Endothelial cell of umbilical vein (primary cell): Measurements from ENCODE around the gene NT5C3A. TPM values are rescaled to one million over a fixed set of nuclear protein-coding genes. Genes with fewer than 3 reads are reported as not detected.
A peak's percentile ranks its signal among the peaks of the same experiment; 100 is the strongest.
"Not testable (repeated sequence)": the region's sequence is repeated elsewhere in the genome, so short reads cannot be mapped to it uniquely, and the experiment has no call there.

Experiments
- BruUV-seq: library from RNA; stranded (reverse); fragments of 400-500 nt; replicated peaks from 2 replicates; lab custom pipeline; 2021; lab: Mats Ljungman, UMichigan
- CTCF ChIA-PET: fragments of 300-600, 350-600 bp; sonication (Branson Sonifier 250); formaldehyde crosslinking; loops from one replicate; lab custom pipeline; 2021; ENCODE audit warnings: antibody characterized with exemption, inconsistent platforms; lab: Charles Lee
- POLR2A ChIA-PET: fragments of 300-600, 350-600 bp; sonication (Branson Sonifier 250); formaldehyde crosslinking; loops from one replicate; lab custom pipeline; 2021; ENCODE audit warnings: antibody characterized with exemption, inconsistent platforms; lab: Charles Lee
- DNase-seq: peaks from one replicate; pipeline ENCODE4 v3.0.0-alpha.2; 2011; ENCODE audit warnings: low read depth, low spot score
- FAIRE-seq: peaks from 2 replicates; lab custom pipeline; 2011; peaks lifted over from hg19 to GRCh38; lab: Jason Lieb, UNC
- H2AFZ ChIP-seq: 2 replicates; pipeline ENCODE4 v1.6.0; 2012; ENCODE audit warnings: low read depth, low read length, control low read depth, inconsistent platforms
- H3K27ac ChIP-seq: 2 replicates; pipeline ENCODE4 v1.5.1; 2011; ENCODE audit warnings: low read depth, mild to moderate bottlenecking, control low read depth, low read length, moderate library complexity; ENCODE audit not compliant: insufficient read depth
- H3K27me3 ChIP-seq, 2 experiments: 2 replicates each; pipeline versions ENCODE4 v1.6.0 to v1.6.1; 2011; ENCODE audit warnings: low read length in 2 of 2, mixed read lengths in 1 of 2; ENCODE audit not compliant: control insufficient read depth in 2 of 2, insufficient read depth in 2 of 2
- H3K36me3 ChIP-seq, 2 experiments: 2 replicates in 1 of 2; 3 replicates in 1 of 2; pipeline ENCODE4 v1.5.1; 2011; ENCODE audit warnings: low read length in 2 of 2, mild to moderate bottlenecking in 1 of 2, moderate library complexity in 1 of 2; ENCODE audit not compliant: control insufficient read depth in 2 of 2, insufficient read depth in 2 of 2; ENCODE audit errors: extremely low read depth in 1 of 2
- H3K4me1 ChIP-seq: 3 replicates; pipeline ENCODE4 v1.5.1; 2011; ENCODE audit warnings: mild to moderate bottlenecking, low read length; ENCODE audit not compliant: control insufficient read depth, insufficient read depth; ENCODE audit errors: extremely low read depth
- H3K4me2 ChIP-seq: 2 replicates; pipeline ENCODE4 v1.6.1; 2011; ENCODE audit warnings: low read length, control low read depth, mixed read lengths; ENCODE audit not compliant: insufficient read depth
- H3K4me3 ChIP-seq, 3 experiments: fragments of 200-600 bp in 1 of 3; sonication (generic), shearing (Covaris generic) in 1 of 3; replicated peaks in 1 of 3; 2 replicates each; pipeline ENCODE4 v1.5.1; 2011 to 2016; ENCODE audit warnings: control low read depth in 3 of 3, low read length in 3 of 3, mild to moderate bottlenecking in 2 of 3, inconsistent platforms in 1 of 3, low read depth in 1 of 3, moderate library complexity in 1 of 3; ENCODE audit not compliant: insufficient read depth in 1 of 3
- H3K79me2 ChIP-seq: 2 replicates; pipeline ENCODE4 v1.6.0; 2012; ENCODE audit warnings: low read length, inconsistent platforms; ENCODE audit not compliant: control insufficient read depth, insufficient read depth
- H3K9ac ChIP-seq: replicated peaks from 2 replicates; pipeline ENCODE3; 2011; ENCODE audit warnings: low read length, control low read depth; ENCODE audit not compliant: insufficient read depth; ENCODE audit errors: extremely low read depth
- H3K9me1 ChIP-seq: replicated peaks from 3 replicates; pipeline ENCODE4 v1.6.0; 2011; ENCODE audit warnings: mild to moderate bottlenecking, low read length; ENCODE audit not compliant: control insufficient read depth, insufficient read depth; ENCODE audit errors: extremely low read depth
- H3K9me3 ChIP-seq: replicated peaks from 2 replicates; pipeline ENCODE4 v1.5.1; 2012; ENCODE audit warnings: low read length, inconsistent platforms; ENCODE audit not compliant: control insufficient read depth, insufficient read depth
- H4K20me1 ChIP-seq: replicated peaks from 2 replicates; pipeline ENCODE3; 2011; ENCODE audit warnings: mild to moderate bottlenecking, low read length; ENCODE audit not compliant: control insufficient read depth, insufficient read depth; ENCODE audit errors: extremely low read depth
- EZH2 ChIP-seq: IDR thresholded peaks from 2 replicates; pipeline ENCODE4 v1.6.1; 2012; ENCODE audit warnings: borderline replicate concordance, low read depth, mild to moderate bottlenecking, moderate library complexity, low read length, inconsistent platforms; ENCODE audit not compliant: severe bottlenecking
- FOS ChIP-seq: IDR thresholded peaks from 2 replicates; pipeline ENCODE4 v1.6.1; 2011; ENCODE audit warnings: mild to moderate bottlenecking, low read length, moderate library complexity, borderline replicate concordance; ENCODE audit not compliant: insufficient read depth
- GATA2 ChIP-seq: IDR thresholded peaks from 2 replicates; pipeline ENCODE4 v1.7.0; 2011; ENCODE audit warnings: low read depth, mild to moderate bottlenecking, moderate library complexity, mixed read lengths, low read length; ENCODE audit not compliant: insufficient read length, insufficient read depth
- JUN ChIP-seq: IDR thresholded peaks from 2 replicates; pipeline ENCODE4 v1.6.1; 2011; ENCODE audit warnings: borderline replicate concordance, low read depth; ENCODE audit not compliant: insufficient read length, insufficient read depth
- MYC ChIP-seq: IDR thresholded peaks from one replicate; pipeline ENCODE4 v1.6.1; 2011; ENCODE audit warnings: mild to moderate bottlenecking, low read depth, low read length
- POLR2A ChIP-seq: IDR thresholded peaks from 2 replicates; pipeline ENCODE4 v1.6.1; 2012; ENCODE audit warnings: low read depth, mild to moderate bottlenecking, control low read depth, low read length
- POLR2AphosphoS5 ChIP-seq: IDR thresholded peaks from 2 replicates; pipeline ENCODE4 v1.6.1; 2012; ENCODE audit warnings: low read depth, mild to moderate bottlenecking, control low read depth, low read length, moderate library complexity; ENCODE audit not compliant: insufficient read depth
- dilution Hi-C: fragments of 300-500 bp; cut with MboI; formaldehyde crosslinking; loops from one replicate; pipeline ENCODE4 v1.15.0; 2019; ENCODE audit warnings: low sequenced_read_pairs; ENCODE audit not compliant: extremely low pct_ligation_motif_present
- intact Hi-C: fragments of 100-400 bp; cut with micrococcal nuclease; formaldehyde crosslinking; loops from one replicate; pipeline ENCODE4 v1.10.0; 2022
- polyA plus RNA-seq, 4 experiments: library from polyadenylated mRNA; depleted of rRNA in 3 of 4; stranded (reverse) in 3 of 4; unstranded in 1 of 4; fragments of >200 nt; gene quantifications; 2 replicates each; pipeline versions ENCODE4 v1.2.1 to v1.2.3, GENCODE V29; 2011 to 2012; ENCODE audit warnings: missing spikeins in 1 of 4
- total RNA-seq: library from RNA; stranded (reverse); gene quantifications from 2 replicates; pipeline ENCODE4 v1.2.3, GENCODE V29; 2021
- TF ChIP-seq, protein P1 (sequence below): IDR thresholded peaks from 2 replicates; pipeline ENCODE4 v1.6.1; 2011; ENCODE audit not compliant: insufficient read depth, insufficient read length
- TF ChIP-seq, protein P2 (sequence below), 2 donors: IDR thresholded peaks; 1 replicate in 1 of 2; 2 replicates in 1 of 2; pipeline ENCODE4 v1.5.1; 2011; ENCODE audit warnings: low read length in 2 of 2, mild to moderate bottlenecking in 2 of 2, moderate library complexity in 2 of 2, control low read depth in 1 of 2, inconsistent platforms in 1 of 2, low read depth in 1 of 2; ENCODE audit not compliant: insufficient read depth in 1 of 2; ENCODE audit errors: extremely low read depth in 1 of 2

The NT5C3A gene
- total and polyA plus RNA-seq, 2 donors (not counting 3 experiments of a cell fraction or from before 2014, with no cell fraction given): 7.1 to 22.6 TPM

DNA sequence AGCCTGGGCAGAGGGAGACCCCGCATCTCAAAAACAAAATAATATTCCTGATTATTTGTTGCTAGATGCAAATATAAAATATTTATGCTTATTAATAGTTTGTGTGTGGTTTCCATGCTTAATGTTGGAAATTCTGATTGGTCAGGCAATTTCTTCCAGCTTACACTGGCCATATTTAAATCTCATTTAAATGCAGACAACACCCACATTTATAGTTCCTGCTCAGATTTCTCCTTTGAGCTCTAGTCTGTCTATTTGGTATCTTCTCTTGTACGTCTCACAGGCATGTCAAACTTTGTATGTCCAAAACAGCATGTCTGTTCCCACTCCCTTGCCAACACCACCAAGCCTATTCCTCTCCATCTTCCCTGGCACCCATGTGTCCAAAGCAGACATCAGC, 52.8 kb downstream of the NT5C3A start:
- POLR2A ChIA-PET: no interaction called here
- FAIRE-seq (no peak), DNase-seq (no peak)
- BruUV-seq: no TSS peak
- TF ChIP-seq, protein P1, sequence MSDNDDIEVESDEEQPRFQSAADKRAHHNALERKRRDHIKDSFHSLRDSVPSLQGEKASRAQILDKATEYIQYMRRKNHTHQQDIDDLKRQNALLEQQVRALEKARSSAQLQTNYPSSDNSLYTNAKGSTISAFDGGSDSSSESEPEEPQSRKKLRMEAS: no peak
- TF ChIP-seq POLR2A: no peak
- no peak for TF ChIP-seq FOS
- no peak for TF ChIP-seq JUN
- TF ChIP-seq POLR2AphosphoS5: no peak
- TF ChIP-seq, protein P2, sequence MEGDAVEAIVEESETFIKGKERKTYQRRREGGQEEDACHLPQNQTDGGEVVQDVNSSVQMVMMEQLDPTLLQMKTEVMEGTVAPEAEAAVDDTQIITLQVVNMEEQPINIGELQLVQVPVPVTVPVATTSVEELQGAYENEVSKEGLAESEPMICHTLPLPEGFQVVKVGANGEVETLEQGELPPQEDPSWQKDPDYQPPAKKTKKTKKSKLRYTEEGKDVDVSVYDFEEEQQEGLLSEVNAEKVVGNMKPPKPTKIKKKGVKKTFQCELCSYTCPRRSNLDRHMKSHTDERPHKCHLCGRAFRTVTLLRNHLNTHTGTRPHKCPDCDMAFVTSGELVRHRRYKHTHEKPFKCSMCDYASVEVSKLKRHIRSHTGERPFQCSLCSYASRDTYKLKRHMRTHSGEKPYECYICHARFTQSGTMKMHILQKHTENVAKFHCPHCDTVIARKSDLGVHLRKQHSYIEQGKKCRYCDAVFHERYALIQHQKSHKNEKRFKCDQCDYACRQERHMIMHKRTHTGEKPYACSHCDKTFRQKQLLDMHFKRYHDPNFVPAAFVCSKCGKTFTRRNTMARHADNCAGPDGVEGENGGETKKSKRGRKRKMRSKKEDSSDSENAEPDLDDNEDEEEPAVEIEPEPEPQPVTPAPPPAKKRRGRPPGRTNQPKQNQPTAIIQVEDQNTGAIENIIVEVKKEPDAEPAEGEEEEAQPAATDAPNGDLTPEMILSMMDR (IDR thresholded peaks at IDR 0.05; ENCODE audit: extremely low read depth in 1 of 2, insufficient read depth in 1 of 2, low read depth in 1 of 2, low read length in 2 of 2): no peak
- TF ChIP-seq EZH2: no peak
- no peak for TF ChIP-seq MYC
- no peak for TF ChIP-seq GATA2
- Histone ChIP-seq H2AFZ (no peak overlapping the region), H3K9me1 (no peaks in the 10 kb centered on the region), H3K4me1 (no peaks in the 10 kb centered on the region), H3K9ac (no peak overlapping the region), H3K27me3 (no peaks in the 10 kb centered on the region), H3K27ac (no peak overlapping the region), H3K79me2 (no peaks in the 10 kb centered on the region), H3K4me2 (no peak overlapping the region), H3K9me3 (no peaks in the 10 kb centered on the region), H3K36me3 (peaks cover 2 to 3% of the 10 kb centered on the region in 2 experiments), H3K4me3 (no peak overlapping the region), H4K20me1 (no peaks in the 10 kb centered on the region)
- dilution Hi-C loops: no loop called here
- CTCF ChIA-PET: interaction anchor here (0.9 to 1.2 kb wide), 2 partner anchors 40 to 164 kb away, joined by 3 read pairs; no protein-coding TSS in a partner anchor
- intact Hi-C loops: no loop called here

DNA sequence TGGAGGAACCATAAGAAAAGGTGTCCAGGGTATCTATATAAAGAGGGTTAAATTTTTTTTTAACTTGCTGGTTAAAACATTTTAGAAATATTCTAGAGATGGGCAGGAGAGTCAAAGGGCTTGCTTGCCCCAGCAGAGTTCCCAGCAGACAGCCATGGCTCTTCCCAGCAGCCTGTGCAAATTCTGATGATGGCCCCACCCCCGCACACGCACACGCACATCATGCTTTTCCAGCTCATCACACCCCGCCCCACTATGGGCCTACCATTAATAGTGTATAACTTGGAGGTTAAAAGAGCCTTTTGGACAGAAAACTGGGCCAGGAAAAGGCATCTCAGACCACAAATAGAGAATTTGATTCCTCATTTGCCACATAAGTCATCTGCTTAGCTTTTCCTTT, 56.9 kb downstream of the NT5C3A start:
- H3K27me3 ChIP-seq, H3K79me2 ChIP-seq, FAIRE-seq, H3K36me3 ChIP-seq, H3K9ac ChIP-seq, H2AFZ ChIP-seq, H3K27ac ChIP-seq, H3K4me3 ChIP-seq, H3K4me2 ChIP-seq, DNase-seq, H3K4me1 ChIP-seq, dilution Hi-C loops, H3K9me3 ChIP-seq, intact Hi-C loops, H3K9me1 ChIP-seq, CTCF ChIA-PET, POLR2A ChIA-PET, H4K20me1 ChIP-seq: not testable (repeated sequence)
- TSS peak; percentile 61 for BruUV-seq

DNA sequence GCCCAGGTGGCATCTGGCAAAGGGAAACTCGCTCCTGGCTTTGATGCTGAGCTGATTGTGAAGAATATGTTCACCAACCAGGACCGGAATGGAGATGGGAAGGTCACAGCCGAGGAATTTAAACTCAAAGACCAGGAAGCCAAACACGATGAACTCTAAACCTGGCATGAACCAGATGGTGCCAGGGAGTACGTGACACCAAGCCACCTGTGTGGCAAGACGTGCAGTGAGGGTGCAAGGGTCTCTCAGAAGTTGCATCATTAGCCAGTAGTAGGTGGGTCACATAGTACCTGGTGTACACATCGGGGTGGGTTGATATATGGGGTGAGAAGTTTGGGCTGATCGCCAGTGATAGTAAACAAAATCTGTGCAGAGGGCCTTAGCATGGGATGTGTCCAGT, 57.4 kb downstream of the NT5C3A start:
- BruUV-seq: not testable (repeated sequence)

More for the DNA sequence above, 57.4 kb downstream of the NT5C3A start:
- intact Hi-C loops, H3K36me3 ChIP-seq, H3K9ac ChIP-seq, H4K20me1 ChIP-seq, H3K27ac ChIP-seq, H3K4me1 ChIP-seq, DNase-seq, H3K27me3 ChIP-seq, H3K9me1 ChIP-seq, H3K4me3 ChIP-seq, dilution Hi-C loops, POLR2A ChIA-PET, H3K4me2 ChIP-seq, H3K79me2 ChIP-seq, FAIRE-seq, H3K9me3 ChIP-seq, CTCF ChIA-PET, H2AFZ ChIP-seq: not testable (repeated sequence)
